RWPE2 (cell line): Measurements from ENCODE around the gene JAK3.
A peak's percentile ranks its signal among the peaks of the same experiment; 100 is the strongest.
"Not testable (repeated sequence)": the region's sequence is repeated elsewhere in the genome, so short reads cannot be mapped to it uniquely, and the experiment has no call there.

Source experiments
- ATAC-seq: fragments of 200-7000 bp; cut with Tn5 transposase; 3 replicates; pipeline ENCODE4 v1.9.1; 2021; ENCODE audit warnings: low read depth
- DNase-seq: peaks from one replicate; pipeline ENCODE4 v3.0.0-alpha.2; 2020; ENCODE audit warnings: low spot score
- H3K27ac ChIP-seq: fragments of 450-650 bp; 2 replicates; pipeline ENCODE4 v1.5.1; 2017; ENCODE audit warnings: mild to moderate bottlenecking; ENCODE audit not compliant: poor library complexity, severe bottlenecking
- H3K27me3 ChIP-seq: fragments of 250-450 bp; sonication (Bioruptor Pico); 2 replicates; pipeline ENCODE4 v1.5.1; 2021; ENCODE audit warnings: mild to moderate bottlenecking, moderate library complexity; ENCODE audit not compliant: insufficient read depth, poor library complexity, severe bottlenecking
- H3K36me3 ChIP-seq: fragments of 250-450 bp; sonication (Bioruptor Pico); 2 replicates; pipeline ENCODE4 v1.5.1; 2020; ENCODE audit warnings: low read depth, mild to moderate bottlenecking, moderate library complexity
- H3K4me1 ChIP-seq: fragments of 250-450 bp; sonication (Bioruptor Pico); 2 replicates; pipeline ENCODE4 v1.5.1; 2021; ENCODE audit warnings: mild to moderate bottlenecking, moderate library complexity; ENCODE audit not compliant: insufficient read depth, poor library complexity, severe bottlenecking
- H3K4me3 ChIP-seq: fragments of 250-450 bp; sonication (Bioruptor Pico); 2 replicates; pipeline ENCODE4 v1.5.1; 2021; ENCODE audit warnings: mild to moderate bottlenecking, moderate library complexity; ENCODE audit not compliant: severe bottlenecking
- H3K9me3 ChIP-seq: fragments of 250-450 bp; sonication (Bioruptor Pico); 2 replicates; pipeline ENCODE4 v1.5.1; 2021; ENCODE audit warnings: mild to moderate bottlenecking, moderate library complexity; ENCODE audit not compliant: severe bottlenecking
- TF ChIP-seq, protein P1 (sequence below): fragments of 450-650 bp; IDR thresholded peaks from one replicate; pipeline ENCODE4 v1.5.1; 2017; ENCODE audit warnings: mild to moderate bottlenecking, moderate library complexity; ENCODE audit not compliant: poor library complexity, severe bottlenecking

Gene JAK3

DNA sequence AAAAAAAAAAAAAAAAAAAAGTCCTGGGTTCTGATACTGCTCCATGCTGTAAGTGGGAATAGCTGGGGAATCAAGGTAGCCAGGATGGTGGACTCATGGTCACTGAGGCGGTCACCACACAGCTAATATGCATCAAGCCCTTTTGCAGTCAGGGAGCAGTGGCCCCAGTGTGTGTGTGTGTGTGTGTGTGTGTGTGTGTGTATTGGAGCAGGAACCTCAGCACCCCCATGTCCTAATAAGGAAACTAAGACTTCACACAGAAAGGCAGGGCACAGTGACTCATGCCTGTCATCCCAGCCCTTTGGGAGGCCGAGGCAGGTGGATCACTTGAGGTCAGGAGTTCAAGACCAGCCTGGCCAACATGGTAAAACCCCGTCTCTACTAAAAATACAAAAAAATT is 40.8 kb downstream of the JAK3 start:
- ATAC-seq, result no peak; the same call in 2 of the 3 replicates
- no peak overlapping the region for H3K4me3 ChIP-seq
- no peaks in the 10 kb centered on the region for H3K9me3 ChIP-seq
- peaks cover 19% of the 10 kb centered on the region for H3K36me3 ChIP-seq
- TF ChIP-seq, protein P1, sequence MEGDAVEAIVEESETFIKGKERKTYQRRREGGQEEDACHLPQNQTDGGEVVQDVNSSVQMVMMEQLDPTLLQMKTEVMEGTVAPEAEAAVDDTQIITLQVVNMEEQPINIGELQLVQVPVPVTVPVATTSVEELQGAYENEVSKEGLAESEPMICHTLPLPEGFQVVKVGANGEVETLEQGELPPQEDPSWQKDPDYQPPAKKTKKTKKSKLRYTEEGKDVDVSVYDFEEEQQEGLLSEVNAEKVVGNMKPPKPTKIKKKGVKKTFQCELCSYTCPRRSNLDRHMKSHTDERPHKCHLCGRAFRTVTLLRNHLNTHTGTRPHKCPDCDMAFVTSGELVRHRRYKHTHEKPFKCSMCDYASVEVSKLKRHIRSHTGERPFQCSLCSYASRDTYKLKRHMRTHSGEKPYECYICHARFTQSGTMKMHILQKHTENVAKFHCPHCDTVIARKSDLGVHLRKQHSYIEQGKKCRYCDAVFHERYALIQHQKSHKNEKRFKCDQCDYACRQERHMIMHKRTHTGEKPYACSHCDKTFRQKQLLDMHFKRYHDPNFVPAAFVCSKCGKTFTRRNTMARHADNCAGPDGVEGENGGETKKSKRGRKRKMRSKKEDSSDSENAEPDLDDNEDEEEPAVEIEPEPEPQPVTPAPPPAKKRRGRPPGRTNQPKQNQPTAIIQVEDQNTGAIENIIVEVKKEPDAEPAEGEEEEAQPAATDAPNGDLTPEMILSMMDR, result no peak
- no peaks in the 10 kb centered on the region for H3K4me1 ChIP-seq
- DNase-seq, result no peak
- no peak overlapping the region for H3K27ac ChIP-seq
- no peaks in the 10 kb centered on the region for H3K27me3 ChIP-seq

GRCh38 chr19:17805427-17805826 is 42.4 kb downstream of the JAK3 start:
- H3K4me3 ChIP-seq, result no peak overlapping the region
- H3K36me3 ChIP-seq, result peaks cover 19% of the 10 kb centered on the region
- no peaks in the 10 kb centered on the region for H3K27me3 ChIP-seq
- H3K9me3 ChIP-seq, result no peaks in the 10 kb centered on the region
- no peaks in the 10 kb centered on the region for H3K4me1 ChIP-seq
- no peak overlapping the region for H3K27ac ChIP-seq
- TF ChIP-seq, protein P1, result no peak
- ATAC-seq (no peak), DNase-seq (no peak)

DNA sequence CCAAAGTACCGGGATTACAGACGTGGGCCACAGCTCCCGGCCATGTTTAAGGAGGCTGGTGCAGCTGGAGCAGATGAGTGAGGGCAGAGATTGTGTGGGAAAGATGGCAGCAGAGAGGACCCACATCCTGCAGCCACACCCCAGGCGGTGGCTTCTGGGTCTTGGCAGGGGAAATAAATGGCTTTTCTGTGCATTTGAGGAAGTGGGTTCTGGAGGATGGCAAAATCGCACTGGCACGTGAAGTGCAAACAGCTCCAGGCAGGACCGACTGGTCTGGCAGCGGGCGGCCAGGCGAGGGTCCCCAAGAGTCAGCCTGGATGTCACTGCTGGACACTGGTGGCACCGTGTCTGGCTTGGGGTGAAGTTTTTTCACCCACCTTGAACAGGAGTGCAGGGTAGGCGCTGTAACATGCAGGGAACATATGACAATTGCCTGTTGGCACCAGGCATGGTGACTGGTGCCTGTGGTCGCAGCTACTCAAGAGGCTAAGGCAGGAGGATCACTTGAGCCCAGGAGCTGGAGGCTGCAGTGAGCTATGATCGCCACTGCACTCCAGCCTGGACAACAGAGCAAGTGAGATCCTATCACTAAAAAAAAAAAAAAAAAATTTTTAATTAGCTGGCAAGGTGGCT is 44.4 kb downstream of the JAK3 start:
- no peaks in the 10 kb centered on the region for H3K9me3 ChIP-seq
- no peak for DNase-seq
- no peaks in the 10 kb centered on the region for H3K27me3 ChIP-seq

DNA sequence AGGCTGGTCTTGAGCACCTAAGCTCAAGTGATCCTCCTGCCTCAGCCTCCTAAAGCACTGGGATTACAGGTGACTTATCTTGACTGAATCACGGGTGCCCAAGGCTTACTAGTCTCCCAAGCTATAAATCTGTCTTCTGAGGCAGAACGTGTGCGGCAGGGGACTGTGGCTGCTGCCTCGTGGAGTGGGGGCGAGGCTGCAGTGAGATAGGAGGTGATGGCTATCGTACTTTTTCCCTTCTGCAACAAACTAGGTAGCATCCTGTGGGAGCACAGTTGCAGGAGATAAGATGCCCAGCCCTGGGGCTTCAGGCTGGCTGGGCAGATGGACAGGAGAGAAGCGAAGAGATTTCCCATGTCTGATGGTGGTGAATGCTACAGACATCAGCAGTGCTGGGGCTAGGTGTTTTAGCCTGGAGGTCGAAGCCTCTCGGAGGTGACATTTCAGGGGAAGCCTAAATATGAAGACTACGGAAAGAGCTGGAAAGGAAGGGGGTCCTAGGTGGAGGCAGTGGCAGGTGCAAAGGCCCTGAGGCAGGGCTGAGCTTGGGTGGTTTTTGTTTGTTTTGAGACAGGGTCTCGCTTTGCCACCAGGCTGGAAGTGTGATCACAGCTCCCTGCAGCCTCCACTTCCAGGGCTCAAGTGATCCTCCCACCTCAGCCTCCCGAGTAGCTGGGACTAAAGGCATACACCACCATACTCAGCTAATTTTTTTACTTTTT is 45.5 kb downstream of the JAK3 start:
- no peak overlapping the region for H3K27ac ChIP-seq
- no peak overlapping the region for H3K4me3 ChIP-seq
- ATAC-seq (no peak), DNase-seq (no peak)
- TF ChIP-seq, protein P1, result no peak
- H3K4me1 ChIP-seq, result peaks cover 8% of the 10 kb centered on the region
- H3K36me3 ChIP-seq, result no peaks in the 10 kb centered on the region
- no peaks in the 10 kb centered on the region for H3K27me3 ChIP-seq
- H3K9me3 ChIP-seq, result no peaks in the 10 kb centered on the region

More for the DNA sequence above, 44.4 kb downstream of the JAK3 start:
- H3K36me3 ChIP-seq, result peaks cover 4% of the 10 kb centered on the region
- H3K4me1 ChIP-seq, result no peaks in the 10 kb centered on the region
- ATAC-seq, result no peak
- H3K27ac ChIP-seq, result no peak overlapping the region
- no peak overlapping the region for H3K4me3 ChIP-seq
- TF ChIP-seq, protein P1, result no peak

GRCh38 chr19:17798599-17798998 is 49.2 kb downstream of the JAK3 start:
- H3K27me3 ChIP-seq, H3K4me3 ChIP-seq, H3K36me3 ChIP-seq, DNase-seq, ATAC-seq, H3K9me3 ChIP-seq: not testable (repeated sequence)
- Histone ChIP-seq H3K27ac (peak overlapping the region; percentile 85), H3K4me1 (peaks cover 27% of the 10 kb centered on the region)
